Measurements from ENCODE around the gene ADAM15. TPM values are rescaled to one million over a fixed set of nuclear protein-coding genes. Genes with fewer than 3 reads are reported as not detected.

ADAM15 gene
- total RNA-seq, 1 donor from 2014 or later: 163 TPM

- Histone ChIP-seq H3K4me3 (no peak overlapping the region), H3K27me3 (no peaks in the 10 kb centered on the region), H3K36me3 (no peaks in the 10 kb centered on the region), H3K9me3 (no peaks in the 10 kb centered on the region), H3K4me1 (peaks cover 12% of the 10 kb centered on the region), H3K27ac (no peak overlapping the region)
- intact Hi-C loops (cut with DNase I): loop anchor here (5.0 kb wide), 2 partner anchors 36 to 76 kb away; partner anchors contain the start of gene EFNA1
- DNase-seq: peak; percentile 89
- TF ChIP-seq CTCF (IDR thresholded peaks at IDR 0.05): peak; percentile 99
- peak; percentile 84 for ATAC-seq
These were observed 40.2 kb downstream of the ADAM15 start for GRCh38 chr1:155091071-155092051.

- no peaks in the 10 kb centered on the region for H3K27me3 ChIP-seq
- no peak overlapping the region for H3K27ac ChIP-seq
- no peaks in the 10 kb centered on the region for H3K36me3 ChIP-seq
- H3K4me3 ChIP-seq: no peak overlapping the region
- intact Hi-C loops (cut with DNase I): loop anchor here (5.0 kb wide), 2 partner anchors 35 to 75 kb away; partner anchors contain the start of gene EFNA1
- ATAC-seq: no peak
- no peak for DNase-seq
- no peaks in the 10 kb centered on the region for H3K9me3 ChIP-seq
- H3K4me1 ChIP-seq: peaks cover 12% of the 10 kb centered on the region
- TF ChIP-seq CTCF (IDR thresholded peaks at IDR 0.05): no peak
These were observed 41.0 kb downstream of the ADAM15 start for GRCh38 chr1:155092131-155092530.

- no peak for DNase-seq
- no peak for TF ChIP-seq CTCF (IDR thresholded peaks at IDR 0.05)
These were observed 41.5 kb downstream of the ADAM15 start for GRCh38 chr1:155092641-155093040.

GRCh38 chr1:155093911-155094621 is 43.0 kb downstream of the ADAM15 start:
- intact Hi-C loops (cut with DNase I): loop anchor here (5.0 kb wide), 2 partner anchors 33 to 73 kb away; partner anchors contain the start of gene EFNA1
- H3K27ac ChIP-seq: peak overlapping the region; percentile 49
- no peak overlapping the region for H3K4me3 ChIP-seq
- H3K27me3 ChIP-seq: no peaks in the 10 kb centered on the region
- no peak for DNase-seq
- H3K36me3 ChIP-seq: no peaks in the 10 kb centered on the region
- peak; percentile 42 for TF ChIP-seq CTCF (IDR thresholded peaks at IDR 0.05)
- H3K9me3 ChIP-seq: no peaks in the 10 kb centered on the region
- peak; percentile 75 for ATAC-seq
- peaks cover 12% of the 10 kb centered on the region for H3K4me1 ChIP-seq

More at GRCh38 chr1:155092641-155093040, 41.5 kb downstream of the ADAM15 start:
- Histone ChIP-seq H3K27ac (no peak overlapping the region), H3K27me3 (no peaks in the 10 kb centered on the region), H3K9me3 (no peaks in the 10 kb centered on the region), H3K4me3 (no peak overlapping the region), H3K4me1 (peaks cover 12% of the 10 kb centered on the region), H3K36me3 (no peaks in the 10 kb centered on the region)
- intact Hi-C loops (cut with DNase I): loop anchor here (5.0 kb wide), 2 partner anchors 35 to 75 kb away; partner anchors contain the start of gene EFNA1
- no peak for ATAC-seq

GRCh38 chr1:155094622-155094948 is 43.5 kb downstream of the ADAM15 start:
- DNase-seq (no peak), ATAC-seq (no peak)
- peak overlapping the region; percentile 49 for H3K27ac ChIP-seq
- intact Hi-C loops (cut with DNase I): loop anchor here (5.0 kb wide), 2 partner anchors 33 to 73 kb away; partner anchors contain the start of gene EFNA1
- TF ChIP-seq CTCF (IDR thresholded peaks at IDR 0.05): peak; percentile 1
- peaks cover 12% of the 10 kb centered on the region for H3K4me1 ChIP-seq
- no peaks in the 10 kb centered on the region for H3K36me3 ChIP-seq
- H3K4me3 ChIP-seq: no peak overlapping the region
- no peaks in the 10 kb centered on the region for H3K27me3 ChIP-seq
- no peaks in the 10 kb centered on the region for H3K9me3 ChIP-seq

Measured in upper lobe of right lung (tissue), 1 donor.